Measurements from ENCODE around the gene CBX3. TPM values are rescaled to one million over a fixed set of nuclear protein-coding genes. Genes with fewer than 3 reads are reported as not detected.
"Not testable (repeated sequence)": the region's sequence is repeated elsewhere in the genome, so short reads cannot be mapped to it uniquely, and the experiment has no call there.

CBX3 gene
- total RNA-seq, 1 experiment from 2014 or later = 495 TPM

DNA sequence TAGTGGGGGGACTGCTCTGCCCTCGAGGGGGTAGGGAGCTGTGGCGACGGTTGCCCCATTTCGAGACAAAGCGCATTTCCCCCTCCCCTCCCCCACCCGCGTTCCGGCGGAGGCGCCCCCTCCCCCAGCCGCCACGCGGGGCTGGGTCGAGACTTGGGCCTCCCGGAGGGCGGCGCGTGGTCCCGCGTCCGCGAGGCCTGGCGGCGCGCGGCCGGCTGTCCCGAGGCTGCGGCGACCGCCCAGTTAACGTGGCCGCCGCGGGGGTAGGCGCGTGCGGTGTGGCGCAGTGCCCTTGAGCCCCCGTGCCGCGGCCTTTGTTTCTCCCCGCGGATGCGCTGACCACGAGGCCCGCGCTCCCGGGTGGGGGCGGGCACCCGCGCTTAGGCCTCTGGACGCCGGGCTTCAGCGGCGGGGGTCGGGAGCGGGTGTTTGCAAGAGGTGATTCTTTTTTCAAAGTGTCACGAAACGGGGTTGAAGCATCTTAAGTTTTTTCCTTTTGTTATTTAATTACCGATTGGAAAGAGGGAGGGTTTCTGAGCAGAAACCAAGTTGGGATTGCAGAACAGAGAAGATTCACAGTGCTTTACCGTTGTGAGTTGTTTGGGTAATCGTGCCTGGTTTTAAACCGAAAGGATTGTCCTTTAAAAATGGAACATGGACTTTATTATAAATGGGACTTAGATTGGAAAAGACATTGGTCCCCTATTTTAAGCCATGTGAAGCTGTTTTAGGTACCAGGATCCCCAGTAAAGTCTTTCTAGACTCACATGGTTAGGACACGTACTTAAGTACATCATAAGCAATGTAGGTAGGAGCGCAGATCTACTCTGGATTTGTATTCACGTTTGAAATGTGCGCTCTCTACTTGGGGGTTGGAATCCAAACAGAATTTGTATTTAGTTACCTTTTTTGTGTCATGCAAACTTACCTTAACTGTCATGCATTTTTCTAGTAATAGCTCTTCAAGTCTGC, 760 bp downstream of the CBX3 start:
- DNase-seq (ENCODE audit: low read depth) = peak; percentile 69

DNA sequence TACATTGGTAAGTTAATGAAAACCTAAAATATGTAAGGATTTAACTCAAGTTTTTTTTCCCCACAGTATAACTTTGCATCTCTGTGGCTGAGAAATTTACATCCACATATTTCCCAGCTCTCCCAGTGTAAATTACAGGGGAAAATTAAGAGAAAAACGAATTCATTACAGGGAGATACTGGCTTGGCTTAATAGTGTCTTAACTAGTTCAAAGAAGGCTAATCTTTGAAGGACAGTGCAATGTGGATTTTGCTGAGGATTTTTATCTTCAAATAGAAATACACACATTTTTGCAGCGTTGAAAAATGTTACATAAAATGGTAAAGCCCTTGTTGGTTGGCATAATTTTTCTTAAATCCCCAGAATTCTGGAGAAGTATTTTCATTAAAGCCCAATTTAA, 1.5 kb downstream of the CBX3 start:
- DNase-seq (ENCODE audit: low read depth) = no peak

DNA sequence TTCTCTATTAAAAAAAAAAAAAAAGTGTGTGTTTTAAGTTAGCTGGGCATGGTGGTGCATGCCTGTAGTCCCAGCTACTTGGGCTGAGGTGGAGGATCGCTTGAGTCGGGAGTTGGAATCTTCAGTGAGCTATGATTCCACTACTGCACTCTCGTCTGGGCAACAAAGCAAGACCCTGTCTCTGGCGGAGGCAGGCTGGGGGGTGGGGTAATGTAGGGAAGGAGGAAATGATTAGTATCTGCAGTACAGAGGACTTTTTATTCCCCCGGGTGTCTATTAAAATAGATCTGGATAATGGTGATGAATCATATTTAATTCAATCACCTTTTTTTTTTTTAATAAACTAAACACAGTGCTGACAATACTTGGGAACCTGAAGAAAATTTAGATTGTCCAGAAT, 6.5 kb downstream of the CBX3 start:
- no peak for DNase-seq (ENCODE audit: low read depth)

DNA sequence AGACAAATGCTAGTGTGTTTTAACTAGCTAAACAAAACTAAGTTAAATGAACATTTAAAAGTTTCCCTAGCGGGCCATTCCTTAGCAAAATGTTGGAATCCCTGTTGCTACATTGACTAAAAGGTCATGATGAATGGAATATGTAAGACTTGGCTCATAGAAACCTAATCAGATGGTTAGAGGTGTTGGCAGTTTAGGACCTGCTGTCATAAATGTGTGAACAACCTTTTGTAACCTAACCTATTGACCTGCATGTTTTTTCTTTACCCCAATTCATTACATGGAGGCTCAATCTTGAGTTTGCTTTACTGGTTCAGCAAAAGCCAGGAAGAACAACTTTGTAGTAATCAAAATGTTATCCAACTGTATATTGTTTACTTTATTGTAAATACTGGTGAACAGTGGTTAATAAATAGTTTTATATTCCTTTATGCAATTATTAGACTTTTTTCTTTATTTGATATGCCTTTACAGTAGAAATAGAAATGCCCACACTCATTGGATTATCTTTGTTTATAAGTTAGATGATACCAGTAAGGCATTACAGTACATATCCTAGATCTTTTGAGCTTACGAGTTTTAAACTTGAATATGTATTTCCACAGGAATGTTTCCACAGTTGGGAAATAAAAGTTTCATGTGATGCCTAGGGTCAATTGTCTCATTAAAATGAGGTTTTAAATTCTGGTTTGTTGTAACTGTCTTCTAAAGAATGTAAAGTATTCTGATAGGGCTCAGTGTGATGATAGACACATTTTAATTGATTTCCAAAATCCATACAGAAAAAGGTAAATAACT, 11.6 kb downstream of the CBX3 start:
- no peak for DNase-seq (ENCODE audit: low read depth)

DNA sequence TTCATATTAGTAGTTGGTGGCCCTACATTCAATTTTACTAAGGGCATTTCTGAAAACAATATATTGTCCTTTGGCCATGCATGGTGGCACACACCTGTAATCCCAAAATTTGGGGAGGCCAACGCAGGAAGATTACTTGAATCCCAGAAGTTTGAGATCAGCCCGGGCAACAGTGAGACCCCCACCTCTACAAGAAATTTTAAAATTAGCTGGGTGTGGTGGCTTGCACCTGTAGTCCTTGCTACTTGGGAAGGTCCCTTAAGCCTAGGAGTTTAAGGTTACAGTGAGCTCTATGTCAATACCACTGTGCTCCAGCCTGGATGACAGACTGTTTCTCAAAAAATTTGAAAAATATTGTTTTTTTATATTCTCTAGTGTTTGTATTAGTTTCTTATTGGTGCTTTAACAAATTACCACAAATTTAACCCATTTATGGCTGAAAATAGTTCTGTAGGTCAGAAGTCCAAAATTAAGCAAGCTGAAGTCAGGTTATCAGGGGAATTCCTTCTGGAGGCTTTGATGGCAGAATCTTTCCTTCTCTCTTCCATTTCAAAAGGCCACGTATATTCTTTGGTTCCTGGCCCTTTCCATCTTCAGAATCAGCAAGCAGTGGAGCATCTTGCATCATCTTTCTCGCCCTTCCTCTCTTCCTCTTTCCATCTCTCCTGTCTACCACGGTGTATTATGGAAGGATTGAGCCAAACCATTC, 12.4 kb downstream of the CBX3 start:
- no peak for DNase-seq (ENCODE audit: low read depth)

DNA sequence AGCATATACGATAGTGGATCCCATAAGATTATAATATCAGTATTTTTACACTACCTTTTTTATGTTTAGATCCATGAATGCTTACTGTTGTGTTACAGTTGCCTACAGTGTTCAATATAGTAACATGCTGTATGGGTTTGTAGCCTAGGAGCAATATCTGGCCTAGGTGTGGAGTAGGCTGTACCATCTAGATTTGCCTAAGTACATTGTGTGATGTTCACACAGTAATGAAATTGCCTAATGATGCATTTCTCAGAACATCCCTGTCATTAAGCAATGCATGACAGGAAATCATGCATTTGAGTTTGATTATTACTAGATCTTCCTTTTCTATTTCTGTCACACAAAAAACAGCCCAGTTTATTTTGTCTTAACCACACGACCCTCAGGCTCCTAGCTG, 14.5 kb downstream of the CBX3 start:
- no peak for DNase-seq (ENCODE audit: low read depth)

DNA sequence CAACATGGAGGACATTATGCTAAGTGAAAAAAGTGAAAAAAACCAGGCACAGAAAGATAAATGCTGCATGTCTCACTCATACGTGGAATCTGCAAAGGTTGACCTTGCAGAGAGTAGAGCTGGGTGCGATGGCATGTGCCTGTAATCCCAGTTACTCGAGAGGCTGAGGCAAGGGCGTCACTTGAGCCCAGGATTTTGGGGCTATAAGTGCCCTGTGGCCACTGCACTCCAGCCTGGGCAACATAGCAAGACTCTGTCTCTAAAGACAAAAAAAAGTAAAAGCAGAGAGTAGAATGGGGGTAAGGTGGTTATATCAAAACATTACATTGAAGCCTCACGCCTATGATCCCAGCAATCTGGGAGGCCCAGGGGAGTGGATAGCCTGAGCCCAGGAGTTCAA, 22.8 kb downstream of the CBX3 start:
- DNase-seq (ENCODE audit: low read depth) = no peak

DNA sequence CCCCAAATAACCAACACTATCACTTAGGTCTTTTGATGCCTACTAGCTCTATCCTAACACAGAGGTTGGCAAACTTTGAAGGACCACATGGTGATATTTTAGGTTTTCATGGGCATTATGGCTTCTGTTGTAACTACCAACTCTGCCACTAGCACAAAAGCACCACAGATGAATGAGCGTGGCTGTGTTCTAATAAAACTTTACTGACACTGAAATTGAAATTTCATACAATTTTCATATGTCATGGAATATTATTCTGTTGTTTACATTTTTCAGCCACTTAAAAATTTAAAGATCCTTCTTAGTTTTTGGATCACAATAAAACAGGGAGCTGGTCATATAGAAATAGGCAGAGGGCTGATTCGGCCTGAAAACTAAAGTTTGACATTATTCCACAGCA, 26.4 kb downstream of the CBX3 start:
- no peak for DNase-seq (ENCODE audit: low read depth)

DNA sequence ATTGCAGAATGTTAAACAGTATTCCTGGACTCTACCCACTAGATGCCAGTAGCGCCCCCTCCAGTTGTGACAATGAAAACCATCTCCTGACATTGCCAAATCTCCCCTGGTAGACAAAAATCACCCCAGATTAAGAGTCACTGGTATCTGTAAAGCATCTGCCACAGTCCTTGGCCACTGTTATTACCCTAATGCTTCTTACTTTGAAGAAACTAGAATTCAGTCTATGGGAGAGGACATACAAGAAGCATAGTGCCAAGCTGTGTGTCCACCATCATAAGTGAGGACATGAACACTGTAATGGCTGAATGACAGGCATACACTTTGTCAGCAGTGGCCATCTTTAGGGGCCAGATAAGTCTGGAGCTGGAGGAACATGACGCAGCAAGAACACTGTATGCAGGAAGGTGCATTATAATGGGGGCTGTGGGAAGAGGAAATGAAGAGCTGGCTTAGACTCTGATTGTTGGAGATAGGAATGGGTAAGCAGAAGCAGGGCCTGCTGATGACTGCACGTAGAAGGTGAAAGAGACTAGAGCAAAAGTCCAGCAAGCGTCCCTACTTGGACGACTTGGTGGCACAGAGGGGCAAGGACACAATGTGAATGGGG, 32.5 kb downstream of the CBX3 start:
- DNase-seq (ENCODE audit: low read depth) = no peak

DNA sequence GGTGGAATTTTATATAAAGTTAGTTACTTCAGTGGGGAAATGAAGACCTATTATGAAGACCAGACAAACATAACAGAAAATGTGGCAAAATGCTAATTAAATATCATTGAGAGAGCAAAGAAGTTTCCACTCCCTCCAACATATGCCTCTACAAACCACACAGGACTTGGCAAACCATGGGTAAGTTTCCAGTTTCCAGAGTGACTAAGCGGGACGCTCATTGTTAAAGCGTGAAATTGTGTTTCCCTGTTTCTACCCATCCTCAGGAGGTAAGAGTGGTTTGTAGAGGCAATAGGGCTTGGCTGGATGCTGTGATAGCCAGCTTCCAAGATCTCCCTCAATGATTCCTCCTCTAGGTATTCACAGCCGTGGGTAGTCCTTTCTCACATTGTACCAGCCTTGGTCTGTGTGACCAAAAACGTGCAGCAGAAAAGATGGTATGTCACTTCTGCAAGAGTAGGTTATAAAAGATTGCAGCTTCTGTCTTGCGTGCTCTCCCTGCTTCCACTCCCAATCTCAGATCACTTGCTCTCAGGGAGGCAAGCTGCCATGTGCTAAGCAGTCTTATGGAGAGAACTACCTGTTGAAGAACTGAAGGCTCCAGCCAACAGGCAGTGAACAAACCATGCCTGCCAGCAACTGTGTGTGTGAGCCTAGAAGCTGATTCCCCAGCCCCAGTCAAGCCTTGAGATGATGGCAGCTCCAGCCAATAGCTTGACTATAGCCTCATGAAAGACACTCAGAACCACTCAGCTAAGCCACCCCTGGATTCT, 35.7 kb downstream of the CBX3 start:
- DNase-seq (ENCODE audit: low read depth) = peak; percentile 71

DNA sequence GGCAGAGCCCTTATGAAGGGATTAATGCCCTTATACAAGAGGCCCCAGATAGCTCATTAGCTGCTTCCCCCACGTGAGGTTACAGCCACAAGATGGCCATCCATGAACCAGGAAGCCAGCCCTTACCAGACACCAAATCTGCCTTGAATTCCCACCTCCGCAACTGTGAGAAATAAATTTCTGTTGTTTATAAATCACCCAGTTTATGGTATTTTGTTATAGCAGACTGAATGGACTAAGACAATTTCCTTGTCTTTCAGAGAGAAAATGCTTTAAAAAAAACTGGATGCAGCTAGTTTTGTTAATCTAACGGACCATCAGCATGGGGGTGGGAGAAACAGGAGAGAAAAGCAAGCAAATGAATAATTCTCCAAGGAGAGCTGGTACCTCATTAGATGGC, 36.5 kb downstream of the CBX3 start:
- DNase-seq (ENCODE audit: low read depth) = no peak

DNA sequence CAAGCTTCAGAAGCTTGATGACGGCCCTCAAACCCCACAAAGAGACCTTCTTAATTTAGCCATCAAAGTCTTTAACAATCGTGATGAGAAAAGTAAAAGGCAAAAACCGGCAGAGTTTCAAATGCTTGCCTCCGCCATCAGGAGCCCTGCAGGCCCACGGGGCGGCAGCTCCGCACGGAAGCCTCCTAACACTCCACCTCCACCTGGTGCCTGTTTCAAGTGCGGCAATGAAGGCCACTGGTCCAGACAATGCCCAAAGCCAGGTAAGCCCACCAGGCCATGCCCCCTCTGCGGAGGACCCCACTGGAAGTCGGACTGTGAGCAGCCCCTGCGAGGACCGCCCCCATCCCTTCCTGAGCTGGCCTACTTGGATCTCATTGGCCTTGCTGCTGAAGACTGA, 43.6 kb downstream of the CBX3 start:
- no peak for DNase-seq (ENCODE audit: low read depth)

DNA sequence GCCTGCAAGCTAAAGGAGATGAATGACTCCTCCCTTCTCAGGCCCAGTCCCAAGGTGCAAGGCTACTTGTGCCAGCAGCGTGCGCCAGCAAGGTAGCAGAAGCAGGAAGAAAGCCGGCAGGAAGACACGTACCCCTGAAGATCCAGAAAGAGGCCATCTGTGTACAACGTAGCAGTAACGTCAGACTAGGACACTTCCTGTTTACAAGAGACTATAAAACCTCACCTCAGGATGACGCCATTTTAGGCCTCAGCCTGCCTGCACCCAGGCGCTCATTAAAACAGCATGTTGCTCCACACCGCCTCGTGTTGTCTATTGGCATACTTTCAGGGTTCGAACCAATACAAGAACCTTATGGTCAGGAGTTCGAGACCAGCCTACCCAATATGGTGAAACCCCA, 48.7 kb downstream of the CBX3 start:
- DNase-seq (ENCODE audit: low read depth) = no peak

DNA sequence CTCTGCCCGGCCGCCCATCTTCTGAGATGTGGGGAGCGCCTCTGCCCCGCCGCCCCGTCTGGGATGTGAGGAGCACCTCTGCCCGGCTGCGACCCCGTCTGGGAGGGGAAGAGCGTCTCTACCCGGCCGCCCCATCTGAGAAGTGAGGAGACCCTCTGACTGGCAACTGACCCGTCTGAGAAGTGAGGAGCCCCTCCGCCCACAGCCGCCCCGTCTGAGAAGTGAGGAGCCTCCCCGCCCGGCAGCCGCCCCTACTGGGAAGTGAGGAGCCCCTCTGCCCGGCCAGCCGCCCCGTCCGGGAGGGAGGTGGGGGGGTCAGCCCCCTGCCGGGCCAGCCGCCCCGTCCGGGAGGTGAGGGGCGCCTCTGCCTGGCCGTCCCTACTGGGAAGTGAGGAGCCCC, 60.3 kb downstream of the CBX3 start:
- DNase-seq (ENCODE audit: low read depth) = not testable (repeated sequence)

Other genes with a start within 250 kb of the CBX3 start
- gene NFE2L3, start 49.5 kb upstream of the CBX3 start, total RNA-seq (2014; rRNA removed; shearing (Covaris generic)) = 273 and 296 TPM in 2 replicates
- 412 and 512 TPM in 2 replicates for gene HNRNPA2B1, start 999 bp upstream of the CBX3 start, total RNA-seq (2014; rRNA removed; shearing (Covaris generic))
- 54.2 and 66.5 TPM in 2 replicates for gene SNX10, start 90.1 kb downstream of the CBX3 start, total RNA-seq (2014; rRNA removed; shearing (Covaris generic))